ENCODE results near the gene RHOT2. TPM values are rescaled to one million over a fixed set of nuclear protein-coding genes. Genes with fewer than 3 reads are reported as not detected.

The RHOT2 gene
- total RNA-seq (2022): 154 and 163 TPM in 2 replicates
- Bru-seq, nascent RNA: percentile 64 among the genes with signal in this experiment
- percentile 91 among the genes with signal in this experiment for BruChase-seq, experiment 1, labeled RNA remaining after a 6-hour chase
- BruChase-seq, experiment 2, labeled RNA remaining after a 2-hour chase: percentile 90 among the genes with signal in this experiment
- long read RNA-seq, transcript RHOT2-201 (19 exons, 2,539 nt): major isoform, 40 of 190 reads
- long read RNA-seq, partial matches to known transcripts: 14 of 190 reads
- long read RNA-seq, other reads (novel, unspliced or antisense): 135 of 190 reads

- intact Hi-C loops (cut with micrococcal nuclease; ENCODE audit: unreplicated experiment): no loop called here
- Mint-ChIP-seq H3K36me3 (ENCODE audit: insufficient read depth, unreplicated experiment) (peaks cover 46% of the 10 kb centered on the region), H3K4me1 (ENCODE audit: low read depth, unreplicated experiment) (no peaks in the 10 kb centered on the region), H3K27ac (ENCODE audit: unreplicated experiment) (peak within 1 kb of the TSS; percentile 61), H3K9me3 (ENCODE audit: low read depth, unreplicated experiment) (no peaks in the 10 kb centered on the region), H3K27me3 (ENCODE audit: unreplicated experiment) (no peaks in the 10 kb centered on the region), H3K4me3 (ENCODE audit: low read depth, unreplicated experiment) (peak within 1 kb of the TSS; percentile 87)
- CTCF ChIA-PET: interaction anchor here (0.5 to 1.3 kb wide), 3 partner anchors 20 to 663 kb away, joined by 3 read pairs; partner anchors contain the start of gene HAGHL
- peak; percentile 97 for DNase-seq
- BruUV-seq (replicated peaks): no TSS peak
- TF ChIP-seq CTCF (IDR thresholded peaks at IDR 0.05; ENCODE audit: unreplicated experiment): peak; percentile 83
Measured at GRCh38 chr16:667780-668518, at the start of gene RHOT2. Gene RHOT2 (plus strand): TSS chr16:668132. CDS start chr16:668200, 68 bp downstream.

- Mint-ChIP-seq H3K4me3 (ENCODE audit: low read depth, unreplicated experiment) (no peak overlapping the region), H3K36me3 (ENCODE audit: insufficient read depth, unreplicated experiment) (peaks cover 18% of the 10 kb centered on the region), H3K27ac (ENCODE audit: unreplicated experiment) (no peak overlapping the region), H3K4me1 (ENCODE audit: low read depth, unreplicated experiment) (no peaks in the 10 kb centered on the region), H3K9me3 (ENCODE audit: low read depth, unreplicated experiment) (no peaks in the 10 kb centered on the region), H3K27me3 (ENCODE audit: unreplicated experiment) (no peaks in the 10 kb centered on the region)
- no peak for DNase-seq
- no TSS peak for BruUV-seq (replicated peaks)
- intact Hi-C loops (cut with micrococcal nuclease; ENCODE audit: unreplicated experiment): no loop called here
- TF ChIP-seq CTCF (IDR thresholded peaks at IDR 0.05; ENCODE audit: unreplicated experiment): no peak
- CTCF ChIA-PET: no interaction called here
Measured at GRCh38 chr16:619476-620100, 48.3 kb upstream of the RHOT2 start.

- TF ChIP-seq CTCF (IDR thresholded peaks at IDR 0.05; ENCODE audit: unreplicated experiment): no peak
- Mint-ChIP-seq H3K4me1 (ENCODE audit: low read depth, unreplicated experiment) (no peaks in the 10 kb centered on the region), H3K4me3 (ENCODE audit: low read depth, unreplicated experiment) (no peak overlapping the region), H3K27me3 (ENCODE audit: unreplicated experiment) (no peaks in the 10 kb centered on the region), H3K9me3 (ENCODE audit: low read depth, unreplicated experiment) (no peaks in the 10 kb centered on the region), H3K27ac (ENCODE audit: unreplicated experiment) (no peak overlapping the region), H3K36me3 (ENCODE audit: insufficient read depth, unreplicated experiment) (peaks cover 13% of the 10 kb centered on the region)
- CTCF ChIA-PET: no interaction called here
- intact Hi-C loops (cut with micrococcal nuclease; ENCODE audit: unreplicated experiment): no loop called here
- BruUV-seq (replicated peaks): no TSS peak
- no peak for DNase-seq
Measured at GRCh38 chr16:620700-621525, 47.0 kb upstream of the RHOT2 start.

- intact Hi-C loops (cut with micrococcal nuclease; ENCODE audit: unreplicated experiment): no loop called here
- no peak for TF ChIP-seq CTCF (IDR thresholded peaks at IDR 0.05; ENCODE audit: unreplicated experiment)
- Mint-ChIP-seq H3K4me3 (ENCODE audit: low read depth, unreplicated experiment) (no peak overlapping the region), H3K9me3 (ENCODE audit: low read depth, unreplicated experiment) (no peaks in the 10 kb centered on the region), H3K4me1 (ENCODE audit: low read depth, unreplicated experiment) (no peaks in the 10 kb centered on the region), H3K27ac (ENCODE audit: unreplicated experiment) (no peak overlapping the region), H3K36me3 (ENCODE audit: insufficient read depth, unreplicated experiment) (peaks cover 17% of the 10 kb centered on the region), H3K27me3 (ENCODE audit: unreplicated experiment) (no peaks in the 10 kb centered on the region)
- CTCF ChIA-PET: no interaction called here
- no peak for DNase-seq
- no TSS peak for BruUV-seq (replicated peaks)
Measured at GRCh38 chr16:621526-622105, 46.3 kb upstream of the RHOT2 start.
